Hematopoietic multipotent progenitor cell treated with erythropoietin and hydrocortisone succinate and interleukin-3 and kit ligand, for 15 days (in vitro differentiated cells): Measurements from ENCODE around the gene NOVA2.

Experiments used
- DNase-seq: peaks from one replicate; pipeline ENCODE4 v3.0.0-alpha.2; 2015; ENCODE audit warnings: low spot score

NOVA2 gene

GRCh38 chr19:45960595-45961235, 12.9 kb downstream of the NOVA2 start:
- no peak for DNase-seq

- no peak for DNase-seq
Observed at GRCh38 chr19:45959517-45960025, 14.1 kb downstream of the NOVA2 start.

- no peak for DNase-seq
Observed at GRCh38 chr19:45958769-45959516, 14.7 kb downstream of the NOVA2 start.

GRCh38 chr19:45958320-45958719, 15.3 kb downstream of the NOVA2 start:
- DNase-seq: no peak

GRCh38 chr19:45955905-45956608, 17.6 kb downstream of the NOVA2 start:
- DNase-seq: no peak

- no peak for DNase-seq
Observed at GRCh38 chr19:45954156-45954555, 19.5 kb downstream of the NOVA2 start.

GRCh38 chr19:45953676-45954075, 20.0 kb downstream of the NOVA2 start:
- DNase-seq: no peak

GRCh38 chr19:45952686-45953505, 20.8 kb downstream of the NOVA2 start:
- peak; percentile 27 for DNase-seq

GRCh38 chr19:45952341-45952685, 21.4 kb downstream of the NOVA2 start:
- DNase-seq: no peak

- no peak for DNase-seq
Observed at GRCh38 chr19:45947926-45948325, 25.7 kb downstream of the NOVA2 start.

- DNase-seq: no peak
Observed at GRCh38 chr19:45940515-45940805, 33.2 kb downstream of the NOVA2 start.

- no peak for DNase-seq
Observed at GRCh38 chr19:45939792-45940514, 33.7 kb downstream of the NOVA2 start.

- DNase-seq: no peak
Observed at GRCh38 chr19:45938733-45939319, 34.8 kb downstream of the NOVA2 start.

GRCh38 chr19:45935267-45935666, 38.4 kb downstream of the NOVA2 start:
- no peak for DNase-seq

GRCh38 chr19:45934551-45935230, 39.0 kb downstream of the NOVA2 start:
- no peak for DNase-seq

GRCh38 chr19:45933759-45934158, 39.9 kb downstream of the NOVA2 start:
- DNase-seq: no peak

GRCh38 chr19:45931055-45931454, 42.6 kb downstream of the NOVA2 start:
- DNase-seq: no peak

- no peak for DNase-seq
Observed at GRCh38 chr19:45929247-45929646, 44.4 kb downstream of the NOVA2 start.

- DNase-seq: peak; percentile 86
Observed at GRCh38 chr19:45927565-45928261, 46.0 kb downstream of the NOVA2 start.

- no peak for DNase-seq
Observed at GRCh38 chr19:45924891-45925447, 48.7 kb downstream of the NOVA2 start.
